ENCODE data around the gene GBP3.
"Not testable (repeated sequence)": the region's sequence is repeated elsewhere in the genome, so short reads cannot be mapped to it uniquely, and the experiment has no call there.

Gene GBP3

DNA sequence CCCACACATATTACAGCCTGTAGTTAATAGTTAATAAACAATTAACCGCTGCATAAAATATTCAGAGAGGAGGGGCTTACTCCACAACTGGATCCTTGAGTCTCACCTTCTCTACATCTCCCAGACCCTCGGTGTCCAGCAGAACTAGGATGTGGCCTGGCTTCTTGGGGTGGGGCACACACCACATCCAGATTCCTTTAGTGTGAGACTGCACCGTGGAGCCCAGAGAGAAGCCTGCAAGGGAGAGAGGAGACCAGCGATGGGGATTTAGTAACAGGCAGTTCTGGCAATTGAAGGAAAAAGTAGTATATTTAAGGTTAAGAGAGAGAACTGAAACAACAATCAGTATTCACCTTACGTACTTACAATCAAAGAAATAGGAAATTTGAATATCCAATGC is 37.4 kb upstream of the GBP3 start:
- TF ChIP-seq YY1 (IDR thresholded peaks at IDR 0.05; ENCODE audit: insufficient read depth, insufficient read length) (no peak), SUZ12 (IDR thresholded peaks at IDR 0.05; ENCODE audit: extremely low read depth, insufficient read depth, insufficient read length) (no peak), ZNF274 (IDR thresholded peaks at IDR 0.05; ENCODE audit: low read depth, low read length) (no peak)
- DNase-seq (ENCODE audit: low read depth, low spot score): no peak
- no peaks in the 10 kb centered on the region for H3K9me3 ChIP-seq (ENCODE audit: insufficient read depth, low read length)
- no peaks in the 10 kb centered on the region for H3K27me3 ChIP-seq (ENCODE audit: insufficient read depth, insufficient read length)
- no peak overlapping the region for H3K4me3 ChIP-seq (ENCODE audit: insufficient read length, low read depth)
- H3K4me1 ChIP-seq (ENCODE audit: insufficient read depth, insufficient read length): no peaks in the 10 kb centered on the region
- no peak overlapping the region for H3K9ac ChIP-seq (ENCODE audit: insufficient read length, low read depth)
- H3K36me3 ChIP-seq (ENCODE audit: insufficient read depth, insufficient read length, low read length): no peaks in the 10 kb centered on the region

DNA sequence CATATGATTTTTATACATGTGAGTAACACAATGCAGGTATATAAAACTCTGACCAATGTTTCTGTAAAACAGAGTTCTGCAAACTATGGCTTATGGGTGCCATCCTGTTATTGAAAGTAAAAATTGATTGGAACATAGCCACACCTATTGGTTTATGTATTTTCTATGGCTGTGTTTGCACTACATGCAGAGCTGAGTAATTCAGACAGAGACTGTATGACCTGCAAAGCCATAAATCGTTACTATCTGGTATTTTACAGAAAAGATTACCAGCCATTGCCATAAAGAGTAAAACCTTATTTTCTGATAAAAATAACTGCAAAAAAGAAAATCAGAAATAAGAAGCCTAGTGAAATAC is 29.3 kb upstream of the GBP3 start:
- no peak overlapping the region for H3K9ac ChIP-seq (ENCODE audit: insufficient read length, low read depth)
- H3K4me3 ChIP-seq (ENCODE audit: insufficient read length, low read depth): no peak overlapping the region
- no peaks in the 10 kb centered on the region for H3K4me1 ChIP-seq (ENCODE audit: insufficient read depth, insufficient read length)
- TF ChIP-seq ZNF274 (IDR thresholded peaks at IDR 0.05; ENCODE audit: low read depth, low read length) (no peak), YY1 (IDR thresholded peaks at IDR 0.05; ENCODE audit: insufficient read depth, insufficient read length) (no peak), SUZ12 (IDR thresholded peaks at IDR 0.05; ENCODE audit: extremely low read depth, insufficient read depth, insufficient read length) (no peak)
- DNase-seq (ENCODE audit: low read depth, low spot score): no peak
- H3K27me3 ChIP-seq (ENCODE audit: insufficient read depth, insufficient read length): no peaks in the 10 kb centered on the region
- no peaks in the 10 kb centered on the region for H3K36me3 ChIP-seq (ENCODE audit: insufficient read depth, insufficient read length, low read length)
- no peaks in the 10 kb centered on the region for H3K9me3 ChIP-seq (ENCODE audit: insufficient read depth, low read length)

DNA sequence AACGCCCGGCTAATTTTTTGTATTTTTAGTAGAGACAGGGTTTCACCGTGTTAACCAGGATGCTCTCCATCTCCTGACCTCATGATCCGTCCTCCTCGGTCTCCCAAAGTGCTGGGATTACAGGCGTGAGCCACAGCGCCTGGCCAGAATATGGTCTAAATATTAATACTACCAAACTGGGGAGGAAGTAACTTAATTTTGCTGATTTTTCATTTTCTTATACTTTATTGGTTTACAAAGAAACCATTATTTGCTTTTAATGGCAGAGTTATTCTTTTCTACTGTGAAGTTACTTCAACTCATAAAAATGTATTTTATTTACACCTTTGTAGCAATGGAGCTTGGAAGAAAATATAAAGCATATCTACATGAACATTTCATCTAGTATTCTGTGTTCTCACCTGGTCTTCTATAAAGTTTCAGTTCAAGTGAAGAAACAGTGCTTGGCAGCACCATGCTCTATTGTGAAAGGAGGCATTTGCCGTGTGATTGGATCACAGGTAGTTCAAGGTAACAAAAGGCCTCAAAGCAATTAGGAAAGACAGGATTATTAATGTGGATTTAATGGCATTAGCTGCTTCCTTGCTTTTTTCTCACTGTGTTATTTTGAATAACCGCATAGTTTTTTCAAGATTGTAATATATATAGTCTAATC is 28.8 kb upstream of the GBP3 start:
- H3K9me3 ChIP-seq (ENCODE audit: insufficient read depth, low read length): no peaks in the 10 kb centered on the region
- H3K36me3 ChIP-seq (ENCODE audit: insufficient read depth, insufficient read length, low read length): no peaks in the 10 kb centered on the region
- no peak overlapping the region for H3K9ac ChIP-seq (ENCODE audit: insufficient read length, low read depth)
- no peak for DNase-seq (ENCODE audit: low read depth, low spot score)
- no peaks in the 10 kb centered on the region for H3K27me3 ChIP-seq (ENCODE audit: insufficient read depth, insufficient read length)
- TF ChIP-seq SUZ12 (IDR thresholded peaks at IDR 0.05; ENCODE audit: extremely low read depth, insufficient read depth, insufficient read length): no peak
- TF ChIP-seq YY1 (IDR thresholded peaks at IDR 0.05; ENCODE audit: insufficient read depth, insufficient read length): no peak
- no peak for TF ChIP-seq ZNF274 (IDR thresholded peaks at IDR 0.05; ENCODE audit: low read depth, low read length)
- H3K4me1 ChIP-seq (ENCODE audit: insufficient read depth, insufficient read length): no peaks in the 10 kb centered on the region
- no peak overlapping the region for H3K4me3 ChIP-seq (ENCODE audit: insufficient read length, low read depth)

DNA sequence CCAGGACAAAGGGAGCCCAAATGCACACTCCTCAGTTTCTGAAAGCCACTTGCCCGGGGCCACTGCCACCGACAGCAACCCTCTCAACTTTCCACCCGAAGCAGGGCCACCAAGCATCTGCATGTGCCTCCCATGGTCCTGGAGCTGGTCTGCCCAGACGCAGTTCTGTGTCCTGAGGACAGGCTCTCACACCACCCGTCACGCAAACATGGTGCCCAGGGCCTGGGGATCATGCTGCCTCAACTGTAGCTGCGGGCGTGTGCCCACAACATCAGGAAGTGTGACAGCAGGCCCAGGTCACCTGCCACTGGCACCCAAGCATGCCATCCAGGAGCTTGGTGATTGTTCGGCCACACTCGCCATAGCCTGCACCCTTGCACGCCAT is 28.0 kb upstream of the GBP3 start:
- no peak overlapping the region for H3K4me3 ChIP-seq (ENCODE audit: insufficient read length, low read depth)

DNA sequence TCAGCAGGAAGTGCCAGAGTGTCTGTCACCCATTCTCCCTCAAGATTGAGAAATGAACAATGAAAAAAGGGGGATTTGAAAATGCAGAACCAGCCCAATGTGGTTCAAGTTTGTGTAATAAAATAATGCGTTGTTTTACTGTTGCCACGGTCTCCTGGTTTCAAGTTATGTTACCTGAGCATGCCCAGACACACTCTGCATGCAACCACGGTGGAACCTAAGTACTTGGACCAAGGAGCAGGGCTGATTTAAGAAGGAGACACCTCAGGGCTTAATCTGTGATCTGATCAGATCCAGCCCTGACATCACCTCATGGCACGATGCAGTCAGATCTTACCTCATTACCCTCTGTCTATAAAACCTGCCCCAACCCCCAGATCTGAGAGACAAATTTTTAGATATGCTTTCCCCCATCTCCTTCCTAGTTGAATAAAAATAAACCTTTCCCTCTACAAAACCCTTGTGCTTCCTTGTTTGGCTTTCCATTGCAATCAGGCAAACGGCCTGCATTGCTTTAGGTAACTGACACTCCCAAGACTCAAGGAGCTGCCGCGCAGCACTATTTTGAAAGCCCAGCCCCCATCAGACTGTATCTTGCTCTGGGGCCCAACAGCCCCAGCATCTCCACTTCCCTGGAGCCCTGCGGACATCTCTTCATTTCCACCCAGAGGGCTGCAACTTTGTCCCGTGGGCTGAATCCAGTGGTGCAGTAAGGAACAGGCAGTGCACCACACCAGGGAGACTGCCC is 27.4 kb upstream of the GBP3 start:
- H3K4me1 ChIP-seq (ENCODE audit: insufficient read depth, insufficient read length); H3K27me3 ChIP-seq (ENCODE audit: insufficient read depth, insufficient read length); H3K9me3 ChIP-seq (ENCODE audit: insufficient read depth, low read length); H3K4me3 ChIP-seq (ENCODE audit: insufficient read length, low read depth); H3K36me3 ChIP-seq (ENCODE audit: insufficient read depth, insufficient read length, low read length); H3K9ac ChIP-seq (ENCODE audit: insufficient read length, low read depth); DNase-seq (ENCODE audit: low read depth, low spot score): not testable (repeated sequence)

More for the DNA sequence above, 28.0 kb upstream of the GBP3 start:
- Histone ChIP-seq H3K9ac (ENCODE audit: insufficient read length, low read depth) (no peak overlapping the region), H3K4me1 (ENCODE audit: insufficient read depth, insufficient read length) (no peaks in the 10 kb centered on the region), H3K9me3 (ENCODE audit: insufficient read depth, low read length) (no peaks in the 10 kb centered on the region), H3K36me3 (ENCODE audit: insufficient read depth, insufficient read length, low read length) (no peaks in the 10 kb centered on the region), H3K27me3 (ENCODE audit: insufficient read depth, insufficient read length) (no peaks in the 10 kb centered on the region)
- DNase-seq (ENCODE audit: low read depth, low spot score): no peak
- TF ChIP-seq ZNF274 (IDR thresholded peaks at IDR 0.05; ENCODE audit: low read depth, low read length) (no peak), SUZ12 (IDR thresholded peaks at IDR 0.05; ENCODE audit: extremely low read depth, insufficient read depth, insufficient read length) (no peak), YY1 (IDR thresholded peaks at IDR 0.05; ENCODE audit: insufficient read depth, insufficient read length) (no peak)

DNA sequence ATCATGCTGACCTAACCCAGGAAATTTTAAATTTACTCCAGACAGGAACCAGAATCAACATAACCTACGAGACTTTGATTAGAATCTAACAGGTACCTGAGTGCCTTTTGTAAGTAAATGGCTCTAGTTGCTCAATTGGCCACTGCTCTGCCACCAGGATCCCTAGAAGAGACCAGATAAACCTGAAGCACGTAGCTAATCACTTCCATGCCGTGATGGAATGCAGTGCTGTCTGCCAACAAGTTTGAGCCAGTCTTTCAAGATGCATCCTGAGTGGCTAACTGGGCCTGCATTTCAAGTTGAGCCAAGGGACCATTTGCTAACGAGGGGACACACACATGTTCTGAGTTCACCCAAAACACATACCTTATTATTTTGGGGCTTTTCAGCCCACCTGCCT is 26.5 kb upstream of the GBP3 start:
- not testable (repeated sequence) for H3K27me3 ChIP-seq (ENCODE audit: insufficient read depth, insufficient read length); H3K36me3 ChIP-seq (ENCODE audit: insufficient read depth, insufficient read length, low read length); H3K4me3 ChIP-seq (ENCODE audit: insufficient read length, low read depth); DNase-seq (ENCODE audit: low read depth, low spot score); H3K4me1 ChIP-seq (ENCODE audit: insufficient read depth, insufficient read length); H3K9ac ChIP-seq (ENCODE audit: insufficient read length, low read depth); H3K9me3 ChIP-seq (ENCODE audit: insufficient read depth, low read length)

DNA sequence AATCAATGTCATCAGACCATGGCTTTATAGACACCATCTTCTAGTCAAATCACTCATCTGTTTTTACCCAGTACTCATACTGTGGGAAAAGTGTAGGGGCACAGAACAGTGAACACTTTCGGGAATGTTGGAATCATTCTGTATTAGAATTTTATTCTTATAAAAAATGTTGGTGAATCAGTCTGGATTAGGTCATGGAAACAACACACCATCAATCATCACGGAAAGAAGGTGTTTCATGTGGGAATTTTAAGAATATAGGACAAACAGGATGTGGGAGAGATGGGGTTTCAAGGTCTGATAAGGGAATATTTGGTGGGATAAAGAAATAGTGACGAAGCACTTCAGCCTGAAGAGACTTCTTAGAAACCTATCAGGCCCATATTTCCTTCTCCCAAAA is 25.1 kb upstream of the GBP3 start:
- Histone ChIP-seq H3K9ac (ENCODE audit: insufficient read length, low read depth) (no peak overlapping the region), H3K4me3 (ENCODE audit: insufficient read length, low read depth) (no peak overlapping the region), H3K36me3 (ENCODE audit: insufficient read depth, insufficient read length, low read length) (no peaks in the 10 kb centered on the region), H3K9me3 (ENCODE audit: insufficient read depth, low read length) (peaks cover 12% of the 10 kb centered on the region; the same call in 1 of the 2 replicates), H3K4me1 (ENCODE audit: insufficient read depth, insufficient read length) (no peaks in the 10 kb centered on the region), H3K27me3 (ENCODE audit: insufficient read depth, insufficient read length) (no peaks in the 10 kb centered on the region)
- no peak for DNase-seq (ENCODE audit: low read depth, low spot score)
- TF ChIP-seq YY1 (IDR thresholded peaks at IDR 0.05; ENCODE audit: insufficient read depth, insufficient read length) (no peak), SUZ12 (IDR thresholded peaks at IDR 0.05; ENCODE audit: extremely low read depth, insufficient read depth, insufficient read length) (no peak), ZNF274 (IDR thresholded peaks at IDR 0.05; ENCODE audit: low read depth, low read length) (no peak)

DNA sequence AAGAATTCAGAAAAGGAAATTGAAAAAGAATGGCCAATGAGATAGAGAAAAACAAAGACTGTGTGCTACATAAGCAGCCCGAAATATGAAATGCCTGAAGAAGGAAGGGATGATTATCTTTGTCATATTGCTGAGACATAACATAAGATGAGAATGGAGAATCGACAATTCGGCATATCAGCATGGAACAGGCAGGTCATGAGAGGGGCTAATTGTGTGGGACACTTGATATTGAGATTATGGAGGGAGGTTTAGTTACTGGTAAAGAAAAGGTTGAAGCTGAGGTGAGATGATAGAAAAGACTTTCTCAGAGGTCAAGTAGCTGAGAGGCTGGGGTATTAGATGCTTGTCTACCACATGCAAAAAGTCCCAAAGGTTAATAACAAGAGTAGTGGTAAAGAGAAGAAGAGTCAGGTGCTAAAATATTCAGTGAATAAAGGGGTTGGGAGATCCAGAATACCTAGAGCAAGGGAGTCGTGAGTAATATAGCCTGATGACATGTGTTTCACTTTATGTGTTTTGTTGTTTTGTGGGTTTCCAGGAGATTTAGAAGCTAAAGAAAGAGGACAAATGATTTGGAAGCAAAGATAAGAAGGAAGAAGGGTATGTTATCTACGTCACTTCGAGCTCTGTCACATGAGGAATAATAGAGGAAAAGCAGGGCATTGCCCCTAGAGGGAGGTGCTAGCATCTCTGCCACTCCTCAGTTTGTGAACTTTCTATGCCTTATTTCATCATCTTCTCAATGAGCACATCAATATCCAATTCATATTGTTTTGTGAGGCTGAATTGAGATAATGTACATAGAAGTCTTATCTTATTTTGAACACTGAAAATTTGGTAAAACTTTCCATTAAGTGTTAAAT is 23.9 kb upstream of the GBP3 start:
- H3K4me3 ChIP-seq (ENCODE audit: insufficient read length, low read depth); H3K27me3 ChIP-seq (ENCODE audit: insufficient read depth, insufficient read length); H3K4me1 ChIP-seq (ENCODE audit: insufficient read depth, insufficient read length); H3K36me3 ChIP-seq (ENCODE audit: insufficient read depth, insufficient read length, low read length); DNase-seq (ENCODE audit: low read depth, low spot score); H3K9ac ChIP-seq (ENCODE audit: insufficient read length, low read depth): not testable (repeated sequence)
- H3K9me3 ChIP-seq (ENCODE audit: insufficient read depth, low read length): peaks cover 16% of the 10 kb centered on the region; the same call in 1 of the 2 replicates

All from NT2/D1 (cell line).